Loucy (cell line): ENCODE results near the gene AKAP9.
A peak's percentile ranks its signal among the peaks of the same experiment; 100 is the strongest.

Source experiments
- H2AFZ ChIP-seq: fragments of 200-600 bp; sonication (generic); 2 replicates; pipeline ENCODE4 v1.6.0; 2016; ENCODE audit warnings: antibody characterized with exemption, mild to moderate bottlenecking, low read length, moderate library complexity
- H3F3A ChIP-seq: fragments of 200-600 bp; 2 replicates; pipeline ENCODE4 v1.6.0; 2016; ENCODE audit warnings: antibody characterized with exemption, low read depth, mild to moderate bottlenecking
- H3K27me3 ChIP-seq: fragments of 200-600 bp; sonication (generic); 2 replicates; pipeline ENCODE4 v1.6.1; 2014; ENCODE audit warnings: low read length, mild to moderate bottlenecking; ENCODE audit not compliant: insufficient read depth, poor library complexity, severe bottlenecking
- H3K36me3 ChIP-seq: fragments of 200-600 bp; sonication (generic); 2 replicates; pipeline ENCODE4 v1.6.1; 2016; ENCODE audit warnings: low read length; ENCODE audit not compliant: insufficient read depth
- H3K4me1 ChIP-seq: fragments of 200-600 bp; sonication (generic); 2 replicates; pipeline ENCODE4 v1.5.1; 2014; ENCODE audit warnings: low read length, mild to moderate bottlenecking; ENCODE audit not compliant: insufficient read depth, poor library complexity, severe bottlenecking
- H3K4me2 ChIP-seq: fragments of 200-600 bp; sonication (generic); 2 replicates; pipeline ENCODE4 v1.6.0; 2014; ENCODE audit warnings: antibody characterized with exemption, low read length, low read depth, mild to moderate bottlenecking; ENCODE audit not compliant: poor library complexity, severe bottlenecking
- H3K4me3 ChIP-seq: fragments of 200-600 bp; sonication (generic); 2 replicates; pipeline ENCODE4 v1.5.1; 2014; ENCODE audit warnings: low read length, mild to moderate bottlenecking, mixed read lengths; ENCODE audit not compliant: poor library complexity, severe bottlenecking
- H3K79me2 ChIP-seq: fragments of 200-600 bp; sonication (generic); 2 replicates; pipeline ENCODE4 v1.6.1; 2014; ENCODE audit warnings: low read length; ENCODE audit not compliant: insufficient read depth
- H3K9ac ChIP-seq: fragments of 200-600 bp; sonication (generic); 2 replicates; pipeline ENCODE4 v1.6.0; 2014; ENCODE audit warnings: mild to moderate bottlenecking, low read depth, low read length, moderate library complexity; ENCODE audit not compliant: poor library complexity, severe bottlenecking
- H3K9me2 ChIP-seq: fragments of 200-600 bp; sonication (generic); replicated peaks from 2 replicates; pipeline ENCODE4 v1.6.1; 2016; ENCODE audit warnings: low read depth, low read length, mixed read lengths
- H3K9me3 ChIP-seq: fragments of 200-600 bp; sonication (generic); 2 replicates; pipeline ENCODE4 v1.6.1; 2014; ENCODE audit warnings: mild to moderate bottlenecking, antibody characterized with exemption, low read length, low read depth; ENCODE audit not compliant: insufficient read depth
- H4K20me1 ChIP-seq: fragments of 200-600 bp; sonication (generic); 2 replicates; pipeline ENCODE4 v1.6.0; 2014; ENCODE audit warnings: antibody characterized with exemption, low read length, mild to moderate bottlenecking; ENCODE audit not compliant: insufficient read depth, poor library complexity, severe bottlenecking
- CTCF ChIP-seq: fragments of 200-600 bp; sonication (generic); conservative IDR thresholded peaks from 2 replicates; pipeline ENCODE4 v1.5.1; 2014; ENCODE audit warnings: mild to moderate bottlenecking, antibody characterized with exemption, low read length
- EZH2phosphoT487 ChIP-seq: fragments of 200-600 bp; IDR thresholded peaks from 2 replicates; pipeline ENCODE4 v1.6.1; 2018; ENCODE audit warnings: antibody characterized with exemption, mild to moderate bottlenecking, moderate library complexity, borderline replicate concordance

AKAP9 gene

GRCh38 chr7:91993976-91994375 lies 53.3 kb downstream of the AKAP9 start:
- Histone ChIP-seq H4K20me1 (no peaks in the 10 kb centered on the region), H3K27me3 (no peaks in the 10 kb centered on the region), H2AFZ (no peak overlapping the region), H3K4me2 (peak overlapping the region; percentile 39), H3K4me1 (peaks cover 28% of the 10 kb centered on the region), H3K4me3 (no peak overlapping the region), H3F3A (no peaks in the 10 kb centered on the region), H3K36me3 (peaks cover 64% of the 10 kb centered on the region), H3K79me2 (peaks cover 5% of the 10 kb centered on the region; the same call in 1 of the 2 replicates), H3K9me2 (no peaks in the 10 kb centered on the region), H3K9ac (no peak overlapping the region), H3K9me3 (no peaks in the 10 kb centered on the region)
- no peak for TF ChIP-seq EZH2phosphoT487
- TF ChIP-seq CTCF = no peak

- no peak overlapping the region for H2AFZ ChIP-seq
- no peaks in the 10 kb centered on the region for H3K79me2 ChIP-seq
- H3K36me3 ChIP-seq = peaks cover 69% of the 10 kb centered on the region
- H3K4me2 ChIP-seq = no peak overlapping the region
- H3F3A ChIP-seq = no peaks in the 10 kb centered on the region
- no peaks in the 10 kb centered on the region for H3K27me3 ChIP-seq
- peaks cover 24% of the 10 kb centered on the region for H3K4me1 ChIP-seq
- H3K4me3 ChIP-seq = no peak overlapping the region
- H3K9ac ChIP-seq = peak overlapping the region; percentile 9
- no peaks in the 10 kb centered on the region for H3K9me3 ChIP-seq
- H4K20me1 ChIP-seq = no peaks in the 10 kb centered on the region
- H3K9me2 ChIP-seq = no peaks in the 10 kb centered on the region
- TF ChIP-seq CTCF (no peak), EZH2phosphoT487 (no peak)
Measured at GRCh38 chr7:91995391-91996105, 54.9 kb downstream of the AKAP9 start.

GRCh38 chr7:91999631-92000565 lies 59.2 kb downstream of the AKAP9 start:
- Histone ChIP-seq H3F3A (no peaks in the 10 kb centered on the region), H3K4me1 (peaks cover 7% of the 10 kb centered on the region), H3K36me3 (peaks cover 66% of the 10 kb centered on the region), H3K4me3 (no peak overlapping the region), H3K9me3 (no peaks in the 10 kb centered on the region), H3K9ac (no peak overlapping the region), H4K20me1 (no peaks in the 10 kb centered on the region), H3K27me3 (no peaks in the 10 kb centered on the region), H2AFZ (no peak overlapping the region), H3K9me2 (no peaks in the 10 kb centered on the region), H3K4me2 (no peak overlapping the region), H3K79me2 (no peaks in the 10 kb centered on the region)
- TF ChIP-seq EZH2phosphoT487 = no peak
